GM18517 (cell line): ENCODE measurements around the gene HMCN2.

Experiments used
- ATAC-seq: cut with Tn5 transposase; IDR thresholded peaks from one replicate; pipeline ENCODE4 v1.9.1; 2021; ENCODE audit warnings: mild to moderate bottlenecking, moderate library complexity; ENCODE audit not compliant: unreplicated experiment

Gene HMCN2

GRCh38 chr9:130305381-130305780 is 39.8 kb downstream of the HMCN2 start:
- ATAC-seq, result no peak

GRCh38 chr9:130306823-130307666 is 41.5 kb downstream of the HMCN2 start:
- ATAC-seq, result no peak

DNA sequence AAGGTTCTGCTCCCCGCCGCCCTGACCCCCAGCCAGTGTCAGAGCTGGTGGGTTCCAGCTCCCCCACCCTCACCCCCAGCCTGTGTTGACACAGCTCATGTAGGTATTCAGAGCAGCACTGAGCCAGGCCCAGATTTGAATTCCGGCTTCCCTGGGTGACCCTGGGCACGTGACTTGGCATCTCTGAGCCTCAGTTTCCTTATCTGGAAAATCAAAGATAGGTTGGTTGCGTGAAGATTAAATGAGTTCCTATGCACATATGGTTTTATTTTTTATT is 42.0 kb downstream of the HMCN2 start:
- ATAC-seq, result no peak

GRCh38 chr9:130308081-130308571 is 42.6 kb downstream of the HMCN2 start:
- no peak for ATAC-seq

DNA sequence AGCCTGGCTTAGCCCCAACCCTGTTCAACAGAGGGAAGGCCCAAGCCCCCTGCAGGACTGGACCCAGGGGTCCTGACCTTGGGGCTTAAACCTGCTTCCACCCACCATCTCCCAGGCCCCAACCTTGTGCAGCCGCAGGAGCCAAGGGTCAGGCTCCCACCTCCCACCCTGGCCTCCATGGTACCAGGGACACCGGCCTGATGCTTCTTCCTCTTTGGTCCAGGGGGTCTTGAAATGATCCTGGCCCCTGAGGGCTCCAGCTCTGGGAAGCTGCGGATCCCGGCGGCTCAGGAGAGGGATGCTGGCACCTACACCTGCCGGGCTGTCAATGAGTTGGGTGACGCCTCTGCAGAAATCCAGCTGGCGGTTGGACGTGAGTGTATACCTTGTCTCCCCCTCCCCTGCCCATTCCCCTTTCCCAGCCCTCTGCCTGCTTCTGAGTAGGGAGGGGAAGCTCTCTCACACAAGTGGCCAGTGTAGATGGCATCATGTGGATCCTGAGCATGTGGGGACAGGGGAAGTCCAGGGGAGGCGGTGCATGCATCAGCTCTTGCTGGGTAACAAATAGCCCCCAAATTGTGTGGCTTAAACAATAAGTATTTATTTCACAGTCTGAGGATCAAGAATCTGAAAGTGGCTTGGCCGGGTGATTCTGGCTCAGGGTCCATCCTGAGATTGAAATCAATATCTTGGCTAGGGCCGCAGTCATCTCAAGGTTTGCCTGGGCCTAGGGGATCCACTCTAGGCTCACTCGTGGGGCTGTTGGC is 44.3 kb downstream of the HMCN2 start:
- no peak for ATAC-seq

GRCh38 chr9:130310456-130310855 is 44.9 kb downstream of the HMCN2 start:
- no peak for ATAC-seq

- no peak for ATAC-seq
Observed at GRCh38 chr9:130311003-130311402, 45.4 kb downstream of the HMCN2 start.

- ATAC-seq, result no peak
Observed at GRCh38 chr9:130311408-130312140, 46.0 kb downstream of the HMCN2 start.

GRCh38 chr9:130313103-130313858 is 47.7 kb downstream of the HMCN2 start:
- no peak for ATAC-seq

DNA sequence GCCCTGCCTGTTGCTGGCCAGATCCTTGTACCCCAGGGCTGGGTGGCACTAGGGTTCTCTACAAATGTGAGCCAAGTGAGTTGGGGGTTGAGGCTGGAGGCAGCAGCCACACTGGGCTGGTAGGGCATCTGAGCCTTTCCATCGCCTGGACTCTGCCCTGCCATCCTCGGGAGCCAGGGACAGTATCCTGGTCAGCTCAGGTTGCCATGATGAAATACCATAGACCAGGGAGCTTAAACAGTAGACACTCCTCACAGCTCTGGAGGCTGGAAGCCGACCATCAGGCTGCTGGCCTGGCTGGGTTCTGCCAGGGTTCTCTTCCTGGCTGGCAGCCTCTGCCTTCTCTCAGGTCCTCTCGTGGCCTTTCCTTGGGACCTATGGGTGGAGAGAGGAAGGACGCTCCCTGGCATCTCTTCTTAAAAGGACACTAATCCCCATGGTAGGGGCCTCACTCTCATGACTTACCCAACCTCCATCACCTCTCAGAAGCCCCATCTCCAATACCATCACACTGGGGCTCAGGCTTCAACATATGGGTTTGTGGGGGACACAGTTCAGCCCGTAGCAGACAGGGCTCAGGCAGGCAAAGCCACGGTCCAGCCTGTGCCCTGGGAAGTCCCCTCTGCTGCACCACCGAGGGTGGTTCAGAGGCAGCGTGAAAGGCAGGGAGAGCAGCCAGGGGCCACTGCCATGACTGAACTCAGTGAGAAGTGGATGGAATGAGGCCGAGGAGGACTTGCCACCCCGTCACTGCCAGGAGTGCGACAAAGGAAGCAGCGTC is 50.1 kb downstream of the HMCN2 start:
- no peak for ATAC-seq

GRCh38 chr9:130316430-130316829 is 50.9 kb downstream of the HMCN2 start:
- no peak for ATAC-seq

DNA sequence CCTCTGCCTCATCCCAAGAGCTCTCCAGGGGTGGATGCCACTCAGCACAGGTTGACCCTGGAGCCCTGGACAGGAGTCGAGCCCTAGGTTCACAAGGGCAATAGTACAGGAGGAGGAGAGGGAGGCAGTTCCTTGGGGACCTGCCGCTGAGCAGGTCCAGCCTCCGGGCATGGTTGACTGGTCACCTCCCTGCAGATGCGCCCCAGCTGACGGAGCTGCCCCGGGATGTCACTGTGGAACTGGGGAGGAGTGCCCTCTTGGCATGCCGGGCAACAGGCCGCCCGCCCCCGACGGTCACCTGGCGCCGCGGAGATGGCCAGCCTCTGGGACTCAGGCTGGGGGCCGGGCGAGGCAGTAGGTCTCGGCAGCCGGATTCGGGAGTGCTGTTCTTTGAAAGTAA is 53.7 kb downstream of the HMCN2 start:
- ATAC-seq, result no peak

GRCh38 chr9:130319944-130320712 is 54.6 kb downstream of the HMCN2 start:
- ATAC-seq, result no peak

DNA sequence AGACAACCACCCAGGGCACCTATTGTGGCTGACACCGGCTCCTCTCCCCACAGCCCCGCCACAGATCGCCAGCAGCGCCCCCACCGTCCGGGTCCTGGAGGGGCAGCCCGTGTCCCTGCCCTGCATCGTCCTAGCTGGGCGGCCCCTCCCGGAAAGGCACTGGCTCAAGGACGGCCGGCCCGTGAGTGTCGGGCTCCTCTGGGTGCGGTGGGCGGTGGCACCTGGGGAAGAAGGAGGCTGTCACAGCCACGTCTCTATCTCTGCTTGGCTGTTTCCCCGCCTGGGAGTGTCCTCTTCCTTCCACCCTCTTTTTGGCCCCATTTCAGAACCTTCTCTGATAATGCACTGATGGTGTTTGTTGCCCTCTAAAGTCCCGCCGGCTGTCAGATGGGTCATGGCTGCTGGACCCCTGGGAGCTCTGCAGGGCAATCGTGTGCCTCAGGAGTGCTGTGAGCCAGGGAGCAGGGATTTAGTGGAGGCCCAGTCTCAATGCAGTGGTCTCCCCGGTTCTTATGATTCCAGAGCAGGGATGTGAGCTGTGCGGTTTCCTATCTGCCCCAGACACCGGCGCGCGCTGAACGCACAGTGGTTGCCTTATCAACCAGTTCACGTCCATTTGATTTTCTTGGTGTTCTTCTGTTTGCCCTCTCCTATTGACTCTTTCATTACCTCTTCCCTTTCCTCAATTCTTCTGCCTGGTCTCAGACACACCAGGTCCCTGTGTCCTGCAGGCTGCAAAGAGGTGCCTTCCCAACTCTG is 55.3 kb downstream of the HMCN2 start:
- no peak for ATAC-seq

DNA sequence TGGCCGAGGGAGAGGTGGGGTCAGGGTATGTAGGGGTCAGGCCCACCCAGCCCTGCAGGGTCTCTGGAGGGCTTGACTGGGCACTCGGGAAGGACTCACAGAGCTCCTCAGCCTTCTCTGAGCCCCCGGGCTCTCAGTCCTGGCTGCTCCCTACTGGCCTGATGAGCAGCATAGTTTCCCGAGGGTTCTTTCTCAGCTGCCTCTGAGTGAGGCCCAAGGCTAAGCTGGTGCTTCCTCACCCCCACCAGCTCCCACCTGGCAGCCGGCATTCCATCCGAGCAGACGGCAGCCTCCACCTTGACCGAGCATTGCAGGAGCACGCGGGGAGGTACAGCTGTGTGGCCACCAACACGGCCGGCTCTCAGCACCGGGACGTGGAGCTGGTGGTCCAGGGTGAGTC is 56.0 kb downstream of the HMCN2 start:
- ATAC-seq, result no peak

DNA sequence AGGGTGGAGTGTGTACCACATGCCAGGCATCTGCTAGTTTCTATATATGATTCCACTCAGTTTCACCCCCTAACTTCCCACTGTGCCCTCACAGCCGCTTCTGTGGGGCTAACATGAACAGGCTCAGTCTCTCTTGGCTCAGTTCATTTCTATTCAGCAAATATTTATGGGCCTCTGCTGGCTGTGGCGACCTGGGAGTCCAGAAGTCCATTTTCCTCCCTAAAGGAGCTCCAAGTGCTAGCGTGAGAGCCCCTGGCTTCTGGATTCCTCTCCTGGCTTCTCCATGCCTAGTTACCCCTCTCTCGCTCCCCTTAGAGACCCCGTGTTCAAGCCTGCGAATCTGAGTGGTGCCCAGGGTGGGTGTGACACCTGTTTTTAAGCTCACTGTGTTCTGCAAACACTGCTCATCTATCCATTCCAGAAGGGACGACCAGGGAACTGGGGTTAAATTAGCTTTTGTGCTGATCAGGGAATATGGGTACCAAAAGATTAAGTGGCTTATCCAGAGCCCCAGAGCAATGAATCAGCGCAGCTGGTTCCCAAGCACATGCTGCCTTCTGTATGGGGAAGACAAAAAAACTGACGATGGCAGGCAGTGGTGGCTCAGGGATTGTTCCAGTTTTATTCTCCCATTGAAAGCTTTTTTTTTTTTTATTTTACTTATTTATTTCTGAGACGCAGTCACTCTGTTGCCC is 57.6 kb downstream of the HMCN2 start:
- no peak for ATAC-seq

DNA sequence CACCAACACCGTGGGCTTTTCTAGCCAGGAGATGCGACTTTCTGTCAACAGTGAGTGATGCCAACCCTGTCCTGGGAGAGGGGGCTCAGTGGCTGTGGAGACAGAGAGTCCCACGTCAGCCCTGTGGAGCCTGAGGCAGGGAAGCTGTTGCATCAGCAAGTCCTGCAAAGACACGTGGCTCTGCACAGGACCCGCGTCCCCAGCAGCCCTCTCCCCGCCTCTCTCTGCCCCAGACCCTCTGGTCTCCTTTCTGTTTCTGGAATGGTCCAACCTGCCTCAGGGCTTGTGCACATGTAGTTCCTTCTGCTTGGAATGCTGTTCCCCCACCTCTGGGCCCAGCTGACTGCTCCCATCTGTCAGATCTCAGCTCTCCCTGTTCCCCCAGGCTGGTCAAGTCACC is 60.4 kb downstream of the HMCN2 start:
- no peak for ATAC-seq
